ENCODE results near the gene TREML4.
"Not testable (repeated sequence)": the region's sequence is repeated elsewhere in the genome, so short reads cannot be mapped to it uniquely, and the experiment has no call there.

TREML4 gene

GRCh38 chr6:41236276-41236675 is 8.1 kb downstream of the TREML4 start:
- Histone ChIP-seq H3K9ac (ENCODE audit: low read depth, low read length) (no peak overlapping the region), H3K36me3 (ENCODE audit: control insufficient read depth, insufficient read depth, low read length) (no peaks in the 10 kb centered on the region), H3K4me3 (ENCODE audit: low read depth, low read length) (no peak overlapping the region), H3K27me3 (ENCODE audit: control insufficient read depth, insufficient read depth, low read length) (peaks cover 15% of the 10 kb centered on the region), H3K4me1 (ENCODE audit: control insufficient read depth, insufficient read depth, low read length) (no peaks in the 10 kb centered on the region), H3K9me3 (ENCODE audit: control insufficient read depth, insufficient read depth, low read length) (no peaks in the 10 kb centered on the region)

- no peak overlapping the region for H3K9ac ChIP-seq (ENCODE audit: low read depth, low read length)
- no peaks in the 10 kb centered on the region for H3K9me3 ChIP-seq (ENCODE audit: control insufficient read depth, insufficient read depth, low read length)
- H3K4me1 ChIP-seq (ENCODE audit: control insufficient read depth, insufficient read depth, low read length) = no peaks in the 10 kb centered on the region
- peaks cover 15% of the 10 kb centered on the region for H3K27me3 ChIP-seq (ENCODE audit: control insufficient read depth, insufficient read depth, low read length)
- H3K36me3 ChIP-seq (ENCODE audit: control insufficient read depth, insufficient read depth, low read length) = no peaks in the 10 kb centered on the region
- no peak overlapping the region for H3K4me3 ChIP-seq (ENCODE audit: low read depth, low read length)
These were observed 9.0 kb downstream of the TREML4 start for GRCh38 chr6:41237128-41237527.

- peak overlapping the region; percentile 57 for H3K4me3 ChIP-seq (ENCODE audit: low read depth, low read length)
- H3K27me3 ChIP-seq (ENCODE audit: control insufficient read depth, insufficient read depth, low read length) = peaks cover 19% of the 10 kb centered on the region
- H3K4me1 ChIP-seq (ENCODE audit: control insufficient read depth, insufficient read depth, low read length) = no peaks in the 10 kb centered on the region
- H3K9me3 ChIP-seq (ENCODE audit: control insufficient read depth, insufficient read depth, low read length) = no peaks in the 10 kb centered on the region
- H3K9ac ChIP-seq (ENCODE audit: low read depth, low read length) = peak overlapping the region; percentile 29
- H3K36me3 ChIP-seq (ENCODE audit: control insufficient read depth, insufficient read depth, low read length) = no peaks in the 10 kb centered on the region
These were observed 11.5 kb downstream of the TREML4 start for GRCh38 chr6:41239467-41240159.

- H3K4me3 ChIP-seq (ENCODE audit: low read depth, low read length); H3K36me3 ChIP-seq (ENCODE audit: control insufficient read depth, insufficient read depth, low read length); H3K9ac ChIP-seq (ENCODE audit: low read depth, low read length); H3K27me3 ChIP-seq (ENCODE audit: control insufficient read depth, insufficient read depth, low read length); H3K9me3 ChIP-seq (ENCODE audit: control insufficient read depth, insufficient read depth, low read length); H3K4me1 ChIP-seq (ENCODE audit: control insufficient read depth, insufficient read depth, low read length): not testable (repeated sequence)
These were observed 18.4 kb downstream of the TREML4 start for GRCh38 chr6:41246529-41246928.

GRCh38 chr6:41247288-41247865 is 19.2 kb downstream of the TREML4 start:
- H3K4me3 ChIP-seq (ENCODE audit: low read depth, low read length) = no peak overlapping the region
- no peaks in the 10 kb centered on the region for H3K4me1 ChIP-seq (ENCODE audit: control insufficient read depth, insufficient read depth, low read length)
- H3K27me3 ChIP-seq (ENCODE audit: control insufficient read depth, insufficient read depth, low read length) = peaks cover 7% of the 10 kb centered on the region
- H3K9me3 ChIP-seq (ENCODE audit: control insufficient read depth, insufficient read depth, low read length) = no peaks in the 10 kb centered on the region
- H3K36me3 ChIP-seq (ENCODE audit: control insufficient read depth, insufficient read depth, low read length) = no peaks in the 10 kb centered on the region
- H3K9ac ChIP-seq (ENCODE audit: low read depth, low read length) = no peak overlapping the region

- no peaks in the 10 kb centered on the region for H3K9me3 ChIP-seq (ENCODE audit: control insufficient read depth, insufficient read depth, low read length)
- no peaks in the 10 kb centered on the region for H3K36me3 ChIP-seq (ENCODE audit: control insufficient read depth, insufficient read depth, low read length)
- no peak overlapping the region for H3K9ac ChIP-seq (ENCODE audit: low read depth, low read length)
- H3K4me1 ChIP-seq (ENCODE audit: control insufficient read depth, insufficient read depth, low read length) = no peaks in the 10 kb centered on the region
- no peak overlapping the region for H3K4me3 ChIP-seq (ENCODE audit: low read depth, low read length)
- H3K27me3 ChIP-seq (ENCODE audit: control insufficient read depth, insufficient read depth, low read length) = peaks cover 3% of the 10 kb centered on the region
These were observed 19.9 kb downstream of the TREML4 start for GRCh38 chr6:41247882-41248705.

- H3K9me3 ChIP-seq (ENCODE audit: control insufficient read depth, insufficient read depth, low read length) = no peaks in the 10 kb centered on the region
- H3K4me3 ChIP-seq (ENCODE audit: low read depth, low read length) = no peak overlapping the region
- no peaks in the 10 kb centered on the region for H3K4me1 ChIP-seq (ENCODE audit: control insufficient read depth, insufficient read depth, low read length)
- H3K27me3 ChIP-seq (ENCODE audit: control insufficient read depth, insufficient read depth, low read length) = peaks cover 2% of the 10 kb centered on the region
- no peak overlapping the region for H3K9ac ChIP-seq (ENCODE audit: low read depth, low read length)
- no peaks in the 10 kb centered on the region for H3K36me3 ChIP-seq (ENCODE audit: control insufficient read depth, insufficient read depth, low read length)
These were observed 24.4 kb downstream of the TREML4 start for GRCh38 chr6:41252401-41253169.

- H3K4me1 ChIP-seq (ENCODE audit: control insufficient read depth, insufficient read depth, low read length) = no peaks in the 10 kb centered on the region
- H3K36me3 ChIP-seq (ENCODE audit: control insufficient read depth, insufficient read depth, low read length) = no peaks in the 10 kb centered on the region
- H3K27me3 ChIP-seq (ENCODE audit: control insufficient read depth, insufficient read depth, low read length) = no peaks in the 10 kb centered on the region
- H3K9ac ChIP-seq (ENCODE audit: low read depth, low read length) = no peak overlapping the region
- no peaks in the 10 kb centered on the region for H3K9me3 ChIP-seq (ENCODE audit: control insufficient read depth, insufficient read depth, low read length)
- H3K4me3 ChIP-seq (ENCODE audit: low read depth, low read length) = no peak overlapping the region
These were observed 27.0 kb downstream of the TREML4 start for GRCh38 chr6:41255110-41255509.

GRCh38 chr6:41255638-41256246 is 27.6 kb downstream of the TREML4 start:
- Histone ChIP-seq H3K9ac (ENCODE audit: low read depth, low read length) (no peak overlapping the region), H3K4me1 (ENCODE audit: control insufficient read depth, insufficient read depth, low read length) (no peaks in the 10 kb centered on the region), H3K4me3 (ENCODE audit: low read depth, low read length) (no peak overlapping the region), H3K27me3 (ENCODE audit: control insufficient read depth, insufficient read depth, low read length) (no peaks in the 10 kb centered on the region), H3K9me3 (ENCODE audit: control insufficient read depth, insufficient read depth, low read length) (no peaks in the 10 kb centered on the region), H3K36me3 (ENCODE audit: control insufficient read depth, insufficient read depth, low read length) (no peaks in the 10 kb centered on the region)

- H3K27me3 ChIP-seq (ENCODE audit: control insufficient read depth, insufficient read depth, low read length) = no peaks in the 10 kb centered on the region
- H3K36me3 ChIP-seq (ENCODE audit: control insufficient read depth, insufficient read depth, low read length) = no peaks in the 10 kb centered on the region
- H3K4me3 ChIP-seq (ENCODE audit: low read depth, low read length) = no peak overlapping the region
- no peaks in the 10 kb centered on the region for H3K9me3 ChIP-seq (ENCODE audit: control insufficient read depth, insufficient read depth, low read length)
- H3K9ac ChIP-seq (ENCODE audit: low read depth, low read length) = no peak overlapping the region
- H3K4me1 ChIP-seq (ENCODE audit: control insufficient read depth, insufficient read depth, low read length) = no peaks in the 10 kb centered on the region
These were observed 28.2 kb downstream of the TREML4 start for GRCh38 chr6:41256383-41256782.
